Esophagus muscularis mucosa (tissue), 4 donors: ENCODE measurements around the gene RAPGEF2.
"Not testable (repeated sequence)": the region's sequence is repeated elsewhere in the genome, so short reads cannot be mapped to it uniquely, and the experiment has no call there.

Experiments used
- CTCF ChIP-seq, 3 experiments: fragments of 200-600 bp in 2 of 3; fragments of 450-650 bp in 1 of 3; sonication (generic) in 2 of 3; IDR thresholded peaks; one replicate each; pipeline ENCODE4 v1.5.1; 2017 to 2019; ENCODE audit warnings: antibody characterized with exemption in 3 of 3, mild to moderate bottlenecking in 2 of 3, moderate library complexity in 1 of 3
- EP300 ChIP-seq: sonication (generic); formaldehyde crosslinking; IDR thresholded peaks from one replicate; pipeline ENCODE4 v1.6.1; 2017; ENCODE audit warnings: antibody characterized with exemption
- POLR2A ChIP-seq: fragments of 450-650 bp; IDR thresholded peaks from one replicate; pipeline ENCODE4 v1.6.1; 2017; ENCODE audit warnings: antibody characterized with exemption, moderate library complexity, mild to moderate bottlenecking, low read depth

GRCh38 chr4:159251580-159251979 lies 148.7 kb downstream of the RAPGEF2 start:
- not testable (repeated sequence) for TF ChIP-seq CTCF (IDR thresholded peaks at IDR 0.05); EP300; POLR2A
